GM18858 (cell line): ENCODE data around the gene HTR1D.

Experiments
- ATAC-seq: cut with Tn5 transposase; IDR thresholded peaks from one replicate; pipeline ENCODE4 v1.9.1; 2021; ENCODE audit not compliant: unreplicated experiment

HTR1D gene

GRCh38 chr1:23152966-23153684 is 64.2 kb downstream of the HTR1D start:
- ATAC-seq: no peak

- no peak for ATAC-seq
Observed at GRCh38 chr1:23150742-23151141, 66.6 kb downstream of the HTR1D start.

- ATAC-seq: no peak
Observed at GRCh38 chr1:23150125-23150524, 67.2 kb downstream of the HTR1D start.

GRCh38 chr1:23149114-23149513 is 68.2 kb downstream of the HTR1D start:
- no peak for ATAC-seq

- no peak for ATAC-seq
Observed at GRCh38 chr1:23148084-23148483, 69.2 kb downstream of the HTR1D start.
